PC-3 (cell line): ENCODE measurements around the gene NDUFAF2. TPM values are rescaled to one million over a fixed set of nuclear protein-coding genes. Genes with fewer than 3 reads are reported as not detected.

Source experiments
- ATAC-seq: fragments of 200-7000 bp; cut with Tn5 transposase; 2 replicates; pipeline ENCODE4 v1.9.1; 2020; ENCODE audit warnings: mild to moderate bottlenecking, moderate library complexity
- BruUV-seq: library from RNA; stranded (reverse); fragments of 400-500 nt; replicated peaks from 2 replicates; lab custom pipeline; 2021; lab: Mats Ljungman, UMichigan
- CTCF ChIA-PET: fragments of 300-600 bp; sonication (Branson Sonifier 250); formaldehyde crosslinking; loops from one replicate; lab custom pipeline; 2022; ENCODE audit warnings: antibody characterized with exemption; lab: Charles Lee
- POLR2A ChIA-PET: fragments of 300-600 bp; sonication (Branson Sonifier 250); formaldehyde crosslinking; loops from one replicate; lab custom pipeline; 2022; ENCODE audit warnings: antibody characterized with exemption; ENCODE audit not compliant: unreplicated experiment; lab: Charles Lee
- DNase-seq: peaks from one replicate; pipeline ENCODE4 v3.0.0-alpha.2; 2015
- H2AFZ ChIP-seq: fragments of 300-600 bp; sonication (generic); 2 replicates; pipeline ENCODE4 v1.6.0; 2016; ENCODE audit warnings: antibody characterized with exemption, low read length
- H3F3A ChIP-seq: fragments of 300-600 bp; sonication (generic); one replicate; pipeline ENCODE4 v1.6.0; 2017; ENCODE audit warnings: antibody characterized with exemption, low read length, control low read depth, mild to moderate bottlenecking; ENCODE audit not compliant: unreplicated experiment
- H3K27ac ChIP-seq: fragments of 300-600 bp; sonication (generic); 2 replicates; pipeline ENCODE4 v1.5.1; 2016; ENCODE audit warnings: mild to moderate bottlenecking, low read length
- H3K27me3 ChIP-seq: fragments of 300-600 bp; sonication (generic); 2 replicates; pipeline ENCODE4 v1.6.1; 2016; ENCODE audit warnings: low read length, mixed read lengths
- H3K36me3 ChIP-seq: fragments of 300-600 bp; sonication (generic); 2 replicates; pipeline ENCODE4 v1.6.1; 2016; ENCODE audit warnings: low read depth, mixed run types, low read length, mixed read lengths
- H3K4me1 ChIP-seq: fragments of 300-600 bp; sonication (generic); 2 replicates; pipeline ENCODE4 v1.5.1; 2016; ENCODE audit warnings: low read length; ENCODE audit not compliant: insufficient read depth
- H3K4me2 ChIP-seq: fragments of 300-600 bp; sonication (generic); 2 replicates; pipeline ENCODE4 v1.6.0; 2016; ENCODE audit warnings: low read length
- H3K4me3 ChIP-seq: fragments of 300-600 bp; sonication (generic); 2 replicates; pipeline ENCODE4 v1.5.1; 2016; ENCODE audit warnings: mild to moderate bottlenecking, low read length, mixed read lengths
- H3K79me2 ChIP-seq: fragments of 300-600 bp; sonication (generic); 2 replicates; pipeline ENCODE4 v1.6.1; 2017; ENCODE audit warnings: low read length, mixed read lengths
- H3K9ac ChIP-seq: fragments of 300-600 bp; sonication (generic); 2 replicates; pipeline ENCODE4 v1.6.0; 2016; ENCODE audit warnings: mild to moderate bottlenecking, low read length
- H3K9me2 ChIP-seq: fragments of 300-600 bp; sonication (generic); replicated peaks from 2 replicates; pipeline ENCODE4 v1.6.1; 2016; ENCODE audit warnings: mixed run types, low read length, mixed read lengths
- H3K9me3 ChIP-seq: fragments of 300-600 bp; sonication (generic); 2 replicates; pipeline ENCODE4 v1.6.1; 2016; ENCODE audit warnings: low read length, mixed read lengths
- H4K20me1 ChIP-seq: fragments of 300-600 bp; sonication (generic); 2 replicates; pipeline ENCODE4 v1.6.1; 2016; ENCODE audit warnings: low read length, mixed read lengths
- CTCF ChIP-seq: fragments of 300-600 bp; sonication (generic); conservative IDR thresholded peaks from 2 replicates; pipeline ENCODE4 v1.5.1; 2017; ENCODE audit warnings: antibody characterized with exemption, low read depth, mild to moderate bottlenecking, low read length
- EZH2 ChIP-seq: fragments of 300-600 bp; sonication (generic); IDR thresholded peaks from one replicate; pipeline ENCODE4 v1.6.1; 2017; ENCODE audit warnings: antibody characterized with exemption, mild to moderate bottlenecking, low read length; ENCODE audit not compliant: unreplicated experiment
- EZH2phosphoT487 ChIP-seq: fragments of 300-600 bp; sonication (generic); IDR thresholded peaks from 2 replicates; pipeline ENCODE4 v1.6.1; 2018; ENCODE audit warnings: mild to moderate bottlenecking, antibody characterized with exemption, low read length, borderline replicate concordance
- intact Hi-C: fragments of 100-400 bp; cut with micrococcal nuclease; formaldehyde crosslinking; loops from 2 replicates; pipeline ENCODE4 v1.9.0; 2023
- total RNA-seq: library from RNA; depleted of rRNA; stranded (reverse); fragments of >200 nt; gene quantifications from 2 replicates; pipeline ENCODE4 v1.2.3, GENCODE V29; 2014

The NDUFAF2 gene
- total RNA-seq, 1 experiment from 2014 or later: 41.9 TPM

GRCh38 chr5:61076626-61077025 lies 131.6 kb downstream of the NDUFAF2 start:
- no peak overlapping the region for H3K9ac ChIP-seq
- H4K20me1 ChIP-seq: no peaks in the 10 kb centered on the region
- no peak for ATAC-seq
- H3K79me2 ChIP-seq: no peaks in the 10 kb centered on the region
- TF ChIP-seq CTCF (no peak), EZH2 (no peak), EZH2phosphoT487 (no peak)
- no peak overlapping the region for H3K27ac ChIP-seq
- no TSS peak for BruUV-seq
- H2AFZ ChIP-seq: no peak overlapping the region
- no peak for DNase-seq
- intact Hi-C loops: no loop called here
- POLR2A ChIA-PET: no interaction called here
- no peaks in the 10 kb centered on the region for H3K27me3 ChIP-seq
- no peaks in the 10 kb centered on the region for H3K4me1 ChIP-seq
- no peaks in the 10 kb centered on the region for H3K9me3 ChIP-seq
- no peak overlapping the region for H3K4me3 ChIP-seq
- no peak overlapping the region for H3K4me2 ChIP-seq
- H3F3A ChIP-seq: no peaks in the 10 kb centered on the region
- H3K36me3 ChIP-seq: no peaks in the 10 kb centered on the region
- H3K9me2 ChIP-seq: no peaks in the 10 kb centered on the region
- CTCF ChIA-PET: no interaction called here

GRCh38 chr5:61081741-61082140 lies 136.7 kb downstream of the NDUFAF2 start:
- TF ChIP-seq CTCF (no peak), EZH2 (no peak), EZH2phosphoT487 (no peak)
- Histone ChIP-seq H3K9me2 (no peaks in the 10 kb centered on the region), H3K9me3 (no peaks in the 10 kb centered on the region), H3K4me1 (no peaks in the 10 kb centered on the region), H2AFZ (no peak overlapping the region), H3K4me2 (no peak overlapping the region), H3K79me2 (0 out of 2 replicates have a peak, but pooled peaks cover 4% of the 10 kb centered on the region), H3F3A (no peaks in the 10 kb centered on the region), H3K4me3 (no peak overlapping the region), H3K27ac (no peak overlapping the region), H3K36me3 (no peaks in the 10 kb centered on the region), H3K27me3 (no peaks in the 10 kb centered on the region), H3K9ac (no peak overlapping the region), H4K20me1 (no peaks in the 10 kb centered on the region)
- no TSS peak for BruUV-seq
- intact Hi-C loops: no loop called here
- DNase-seq (no peak), ATAC-seq (no peak)
- ChIA-PET CTCF (no interaction called here), POLR2A (no interaction called here)

- ChIA-PET CTCF (no interaction called here), POLR2A (no interaction called here)
- ATAC-seq (peak; percentile 54), DNase-seq (peak; percentile 14)
- Histone ChIP-seq H3K27ac (no peak overlapping the region), H3K4me3 (no peak overlapping the region), H3K4me1 (no peaks in the 10 kb centered on the region), H3K9ac (no peak overlapping the region), H3K9me3 (no peaks in the 10 kb centered on the region), H3K9me2 (no peaks in the 10 kb centered on the region), H3F3A (no peaks in the 10 kb centered on the region), H3K4me2 (no peak overlapping the region), H3K79me2 (0 out of 2 replicates have a peak, but pooled peaks cover 4% of the 10 kb centered on the region), H2AFZ (no peak overlapping the region), H4K20me1 (no peaks in the 10 kb centered on the region), H3K36me3 (no peaks in the 10 kb centered on the region), H3K27me3 (no peaks in the 10 kb centered on the region)
- intact Hi-C loops: no loop called here
- no TSS peak for BruUV-seq
- TF ChIP-seq EZH2 (no peak), CTCF (no peak), EZH2phosphoT487 (no peak)
These were observed 137.7 kb downstream of the NDUFAF2 start for GRCh38 chr5:61082516-61083280.
